ENCODE measurements around the gene GCDH.

The GCDH gene

DNA sequence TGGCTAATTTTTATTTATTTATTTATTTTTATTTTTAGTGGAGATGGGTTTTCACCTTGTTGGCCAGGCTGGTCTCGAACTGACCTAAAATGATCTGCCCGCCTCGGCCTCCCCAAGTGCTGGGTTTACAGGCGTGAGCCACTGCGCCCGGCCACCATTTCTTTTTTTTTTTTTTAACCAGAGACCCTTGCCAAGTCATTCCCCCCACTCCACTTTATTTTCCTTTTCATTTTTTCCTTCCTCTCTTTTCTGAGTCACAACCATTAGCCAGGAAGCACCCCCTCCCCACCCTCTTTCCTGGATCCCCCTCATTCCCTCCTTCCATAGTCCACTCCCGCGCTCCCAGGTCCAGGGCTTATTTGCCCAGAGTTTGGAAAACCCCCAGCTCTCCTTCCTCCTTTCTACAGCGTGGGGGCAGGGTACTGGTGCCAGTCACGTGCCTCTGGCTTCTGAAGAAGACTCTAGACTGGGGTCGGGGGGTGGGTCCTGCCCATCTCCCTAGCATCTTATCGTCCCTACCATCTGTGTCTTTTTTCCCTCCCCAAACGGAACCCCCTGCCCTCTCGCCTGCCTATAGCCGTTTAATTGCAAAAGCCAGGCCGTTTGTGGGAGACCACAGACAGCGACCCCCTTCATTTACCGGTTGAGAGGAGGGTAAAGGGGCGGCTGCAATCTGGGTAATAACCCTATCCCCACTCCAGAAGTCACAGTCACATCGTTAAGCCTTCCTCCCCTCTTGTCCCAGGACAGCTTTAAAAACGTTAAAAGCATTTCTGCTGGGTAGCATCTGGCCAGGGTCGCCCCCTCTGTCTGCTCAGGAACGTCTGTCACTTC, 46.4 kb downstream of the GCDH start:
- TF ChIP-seq, protein P1, sequence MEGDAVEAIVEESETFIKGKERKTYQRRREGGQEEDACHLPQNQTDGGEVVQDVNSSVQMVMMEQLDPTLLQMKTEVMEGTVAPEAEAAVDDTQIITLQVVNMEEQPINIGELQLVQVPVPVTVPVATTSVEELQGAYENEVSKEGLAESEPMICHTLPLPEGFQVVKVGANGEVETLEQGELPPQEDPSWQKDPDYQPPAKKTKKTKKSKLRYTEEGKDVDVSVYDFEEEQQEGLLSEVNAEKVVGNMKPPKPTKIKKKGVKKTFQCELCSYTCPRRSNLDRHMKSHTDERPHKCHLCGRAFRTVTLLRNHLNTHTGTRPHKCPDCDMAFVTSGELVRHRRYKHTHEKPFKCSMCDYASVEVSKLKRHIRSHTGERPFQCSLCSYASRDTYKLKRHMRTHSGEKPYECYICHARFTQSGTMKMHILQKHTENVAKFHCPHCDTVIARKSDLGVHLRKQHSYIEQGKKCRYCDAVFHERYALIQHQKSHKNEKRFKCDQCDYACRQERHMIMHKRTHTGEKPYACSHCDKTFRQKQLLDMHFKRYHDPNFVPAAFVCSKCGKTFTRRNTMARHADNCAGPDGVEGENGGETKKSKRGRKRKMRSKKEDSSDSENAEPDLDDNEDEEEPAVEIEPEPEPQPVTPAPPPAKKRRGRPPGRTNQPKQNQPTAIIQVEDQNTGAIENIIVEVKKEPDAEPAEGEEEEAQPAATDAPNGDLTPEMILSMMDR (IDR thresholded peaks at IDR 0.05; ENCODE audit: control extremely low read depth, extremely low read depth, low read depth, missing control alignments) = no peak
- DNase-seq (ENCODE audit: extremely low spot score) = no peak
- POLR2A ChIA-PET = interaction anchor here (0.6 to 1.1 kb wide), 4 partner anchors 13 to 949 kb away, joined by 3 to 6 read pairs (median 4); no protein-coding TSS in a partner anchor
- CTCF ChIA-PET = interaction anchor here (1.4 kb wide), 1 partner anchor 28 kb away, joined by 3 read pairs; no protein-coding TSS in a partner anchor

DNA sequence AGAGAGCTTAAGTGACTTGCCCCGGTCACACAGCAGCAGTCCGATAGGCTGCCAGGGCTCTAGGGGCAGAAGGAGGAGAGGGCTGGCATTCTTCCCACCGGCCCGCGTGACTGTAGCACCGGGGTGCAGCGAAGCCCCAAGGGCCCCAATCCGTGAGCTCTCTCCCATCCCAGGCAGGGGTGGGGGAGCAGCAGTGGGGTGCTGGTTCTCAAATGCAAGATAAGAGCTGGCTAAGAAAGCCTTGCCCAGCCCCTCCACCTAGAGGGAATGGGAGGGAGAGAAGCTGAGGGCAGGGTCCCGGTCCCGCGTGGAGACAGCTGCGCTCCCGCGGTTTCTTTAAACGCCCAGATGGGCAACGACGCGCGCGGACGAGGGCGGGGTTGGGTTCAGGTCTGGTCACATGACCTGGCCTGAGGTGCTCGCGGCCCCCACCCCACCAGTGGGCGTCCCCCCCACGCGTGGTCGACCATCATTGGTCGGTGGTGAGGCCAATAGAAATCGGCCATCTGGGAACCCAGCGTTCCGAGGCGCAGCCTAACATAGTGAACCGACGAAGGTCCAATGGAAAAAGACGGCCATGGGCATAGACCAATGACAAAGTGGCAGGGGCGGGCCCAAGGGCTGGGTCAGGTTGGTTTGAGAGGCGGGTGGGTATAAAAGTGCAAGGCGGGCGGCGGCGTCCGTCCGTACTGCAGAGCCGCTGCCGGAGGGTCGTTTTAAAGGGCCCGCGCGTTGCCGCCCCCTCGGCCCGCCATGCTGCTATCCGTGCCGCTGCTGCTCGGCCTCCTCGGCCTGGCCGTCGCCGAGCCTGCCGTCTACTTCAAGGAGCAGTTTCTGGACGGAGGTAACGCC, 47.2 kb downstream of the GCDH start, which contains the start of gene CALR:
TSS of gene CALR (plus strand) at position 683 of the 852 bp plus-strand sequence. CDS start at position 754, 71 bp downstream.
- TF ChIP-seq, protein P1 (IDR thresholded peaks at IDR 0.05; ENCODE audit: control extremely low read depth, extremely low read depth, low read depth, missing control alignments) = no peak
- DNase-seq (ENCODE audit: extremely low spot score) = peak; percentile 97
- CTCF ChIA-PET = interaction anchor here (1.4 kb wide), 1 partner anchor 27 kb away, joined by 3 read pairs; no protein-coding TSS in a partner anchor
- POLR2A ChIA-PET = interaction anchor here (0.5 to 1.7 kb wide), 7 partner anchors 10 to 222 kb away, joined by 3 to 6 read pairs (median 4); partner anchors contain the start of gene DNASE2

DNA sequence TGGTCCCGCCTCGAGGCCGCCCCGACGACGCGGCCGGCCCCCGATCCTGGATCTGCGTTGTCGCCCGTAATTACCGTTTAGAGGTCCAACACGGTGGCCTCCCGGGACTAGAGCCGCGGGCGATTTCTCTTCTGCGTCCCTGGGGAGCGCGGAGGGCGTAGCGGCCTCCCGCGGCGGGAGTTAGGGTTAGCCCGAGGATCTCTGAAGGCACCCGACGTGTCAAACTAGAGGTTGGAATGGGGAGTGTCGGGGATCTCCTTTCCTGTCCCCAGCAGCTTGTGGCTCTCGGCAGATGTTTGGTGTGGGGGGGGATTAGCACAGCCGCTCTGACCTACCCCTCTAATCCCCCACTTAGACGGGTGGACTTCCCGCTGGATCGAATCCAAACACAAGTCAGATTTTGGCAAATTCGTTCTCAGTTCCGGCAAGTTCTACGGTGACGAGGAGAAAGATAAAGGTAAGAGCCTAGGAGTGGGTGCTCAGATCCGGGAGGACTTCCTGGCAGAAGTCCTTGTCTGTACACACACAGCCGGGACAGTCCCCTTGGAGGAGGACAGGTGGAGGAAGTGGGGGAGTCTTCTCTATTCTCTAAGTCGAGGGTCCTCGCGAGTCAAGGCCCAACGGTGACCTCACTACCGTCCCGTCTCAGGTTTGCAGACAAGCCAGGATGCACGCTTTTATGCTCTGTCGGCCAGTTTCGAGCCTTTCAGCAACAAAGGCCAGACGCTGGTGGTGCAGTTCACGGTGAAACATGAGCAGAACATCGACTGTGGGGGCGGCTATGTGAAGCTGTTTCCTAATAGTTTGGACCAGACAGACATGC, 48.0 kb downstream of the GCDH start:
- ChIA-PET CTCF (interaction anchor here (0.9 kb wide), 1 partner anchor 27 kb away, joined by 3 read pairs; no protein-coding TSS in a partner anchor), POLR2A (interaction anchor here (0.6 to 1.7 kb wide), 9 partner anchors 9 to 223 kb away, joined by 3 to 5 read pairs (median 3); partner anchors contain the start of gene SYCE2)
- TF ChIP-seq, protein P1 (IDR thresholded peaks at IDR 0.05; ENCODE audit: control extremely low read depth, extremely low read depth, low read depth, missing control alignments) = peak; percentile 3
- DNase-seq (ENCODE audit: extremely low spot score) = no peak

DNA sequence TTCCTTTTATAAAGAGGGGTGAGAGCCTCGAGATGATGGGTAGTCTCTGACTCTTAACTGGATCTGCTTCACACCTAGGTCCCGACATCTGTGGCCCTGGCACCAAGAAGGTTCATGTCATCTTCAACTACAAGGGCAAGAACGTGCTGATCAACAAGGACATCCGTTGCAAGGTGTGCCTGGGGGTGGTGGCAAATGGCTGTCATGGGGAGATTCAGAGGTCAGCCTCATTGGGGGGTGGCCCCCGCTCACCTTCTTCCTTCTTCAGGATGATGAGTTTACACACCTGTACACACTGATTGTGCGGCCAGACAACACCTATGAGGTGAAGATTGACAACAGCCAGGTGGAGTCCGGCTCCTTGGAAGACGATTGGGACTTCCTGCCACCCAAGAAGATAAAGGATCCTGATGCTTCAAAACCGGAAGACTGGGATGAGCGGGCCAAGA, 49.0 kb downstream of the GCDH start:
- POLR2A ChIA-PET = interaction anchor here (0.8 to 1.7 kb wide), 4 partner anchors 8 to 154 kb away, joined by 3 to 5 read pairs (median 4); no protein-coding TSS in a partner anchor
- TF ChIP-seq, protein P1 (IDR thresholded peaks at IDR 0.05; ENCODE audit: control extremely low read depth, extremely low read depth, low read depth, missing control alignments) = no peak
- DNase-seq (ENCODE audit: extremely low spot score) = no peak
- CTCF ChIA-PET = interaction anchor here (0.9 kb wide), 1 partner anchor 26 kb away, joined by 3 read pairs; no protein-coding TSS in a partner anchor

DNA sequence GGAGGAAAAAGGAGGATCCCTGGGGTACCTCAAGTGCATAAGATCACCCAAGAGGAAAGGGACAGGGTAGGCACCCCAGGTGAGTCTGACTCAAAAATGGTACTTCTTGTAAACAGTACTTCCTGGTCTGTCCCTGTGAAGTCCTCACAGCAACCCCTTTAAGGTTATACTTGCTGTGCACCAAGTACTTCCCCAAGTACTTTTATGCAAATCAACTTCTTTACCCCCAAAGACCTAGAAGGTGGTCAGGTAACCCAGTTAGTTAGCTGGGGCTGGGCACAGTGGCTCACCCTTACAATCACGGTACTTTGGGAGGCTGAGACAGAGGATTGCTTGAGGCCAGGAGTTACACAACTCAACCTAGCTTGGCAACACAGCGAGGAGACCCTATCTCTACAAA, 49.9 kb downstream of the GCDH start:
- CTCF ChIA-PET = interaction anchor here (1.0 kb wide), 1 partner anchor 24 kb away, joined by 4 read pairs; no protein-coding TSS in a partner anchor
- TF ChIP-seq, protein P1 (IDR thresholded peaks at IDR 0.05; ENCODE audit: control extremely low read depth, extremely low read depth, low read depth, missing control alignments) = no peak
- DNase-seq (ENCODE audit: extremely low spot score) = no peak
- POLR2A ChIA-PET = no interaction called here
